Epithelial cell of alveolus of lung (primary cell): ENCODE data around the gene CROCC2. TPM values are rescaled to one million over a fixed set of nuclear protein-coding genes. Genes with fewer than 3 reads are reported as not detected.

Experiments used
- total RNA-seq: library from RNA; depleted of rRNA; stranded (reverse); fragments of >200 nt; gene quantifications from 2 replicates; pipeline ENCODE4 v1.2.1, GENCODE V29; 2015

Gene CROCC2
- total RNA-seq = 0.80 TPM in 1 of 2 replicates, not detected in the other

GRCh38 chr2:240906141-240906910, at the start of gene CROCC2:
Gene CROCC2, plus strand, starts transcription at chr2:240906336. Its CDS starts 178 bp downstream, at chr2:240906514.

GRCh38 chr2:240868286-240869108, 37.6 kb upstream of the CROCC2 start, which contains the start of gene AGXT:
Gene AGXT, plus strand, starts transcription at chr2:240868824. Its CDS starts 42 bp downstream, at chr2:240868866.

GRCh38 chr2:240895656-240896388, 10.3 kb upstream of the CROCC2 start, which contains the start of gene MAB21L4:
Gene MAB21L4, minus strand, starts transcription at chr2:240896156. Its CDS starts 159 bp downstream, at chr2:240895997.

GRCh38 chr2:240997856-240998705, 91.9 kb downstream of the CROCC2 start, which contains the start of gene SNED1:
Gene SNED1, plus strand, starts transcription at chr2:240998618. Its CDS starts 220 bp downstream, at chr2:240998838.

Other genes with a start within 250 kb of the CROCC2 start
- not detected in 2 replicates for gene AQP12B, start 223.5 kb upstream of the CROCC2 start, total RNA-seq
- not detected in 2 replicates for gene AQP12A, start 214.5 kb upstream of the CROCC2 start, total RNA-seq
- 2.7 TPM in 1 of 2 replicates, not detected in the other for gene KIF1A, start 86.1 kb upstream of the CROCC2 start, total RNA-seq
- not detected in 2 replicates for gene AGXT, start 37.5 kb upstream of the CROCC2 start, total RNA-seq
- gene MAB21L4, start 10.2 kb upstream of the CROCC2 start, total RNA-seq = not detected in 2 replicates
- 9.7 and 151 TPM in 2 replicates for gene SNED1, start 92.3 kb downstream of the CROCC2 start, total RNA-seq
- 23.4 and 36.2 TPM in 2 replicates for gene MTERF4, start 196.0 kb downstream of the CROCC2 start, total RNA-seq
- 2.2 and 4.6 TPM in 2 replicates for gene PASK, start 243.1 kb downstream of the CROCC2 start, total RNA-seq
- 49.8 and 73.3 TPM in 2 replicates for gene PPP1R7, start 244.1 kb downstream of the CROCC2 start, total RNA-seq